KBM-7 (cell line): ENCODE data around the gene LPIN2.
"Not testable (repeated sequence)": the region's sequence is repeated elsewhere in the genome, so short reads cannot be mapped to it uniquely, and the experiment has no call there.

Experiments used
- DNase-seq: peaks from one replicate; pipeline ENCODE4 v3.0.0-alpha.2; 2015
- in situ Hi-C: fragments of 300-500 bp; cut with MboI; formaldehyde crosslinking; loops from 2 replicates; pipeline ENCODE4 v1.14.3; 2020; ENCODE audit warnings: low sequenced_read_pairs, low pct_unique_long_range_greater_than_20kb, mixed read lengths

The LPIN2 gene

GRCh38 chr18:3046216-3046808, 33.4 kb upstream of the LPIN2 start:
- in situ Hi-C loops: no loop called here
- no peak for DNase-seq

- DNase-seq: peak; percentile 64
- in situ Hi-C loops: no loop called here
Measured at GRCh38 chr18:3044931-3045698, 32.2 kb upstream of the LPIN2 start.

GRCh38 chr18:3042379-3042778, 29.4 kb upstream of the LPIN2 start:
- DNase-seq: no peak
- in situ Hi-C loops: no loop called here

- in situ Hi-C loops: no loop called here
- peak; percentile 18 for DNase-seq
Measured at GRCh38 chr18:3041843-3042242, 28.9 kb upstream of the LPIN2 start.

GRCh38 chr18:3040881-3041280, 27.9 kb upstream of the LPIN2 start:
- no peak for DNase-seq
- in situ Hi-C loops: no loop called here

GRCh38 chr18:3040173-3040572, 27.2 kb upstream of the LPIN2 start:
- no peak for DNase-seq
- in situ Hi-C loops: no loop called here

GRCh38 chr18:3037423-3037915, 24.5 kb upstream of the LPIN2 start:
- DNase-seq: peak; percentile 59
- in situ Hi-C loops: no loop called here

- in situ Hi-C loops: no loop called here
- DNase-seq: no peak
Measured at GRCh38 chr18:3036108-3036507, 23.2 kb upstream of the LPIN2 start.

GRCh38 chr18:3035635-3036034, 22.7 kb upstream of the LPIN2 start:
- in situ Hi-C loops: no loop called here
- no peak for DNase-seq

- no peak for DNase-seq
- in situ Hi-C loops: no loop called here
Measured at GRCh38 chr18:3032721-3033120, 19.8 kb upstream of the LPIN2 start.

- in situ Hi-C loops: no loop called here
- peak; percentile 47 for DNase-seq
Measured at GRCh38 chr18:3029215-3029952, 16.4 kb upstream of the LPIN2 start.

GRCh38 chr18:3028115-3028514, 15.2 kb upstream of the LPIN2 start:
- in situ Hi-C loops, DNase-seq: not testable (repeated sequence)

GRCh38 chr18:3027370-3027891, 14.5 kb upstream of the LPIN2 start:
- in situ Hi-C loops: no loop called here
- no peak for DNase-seq

- DNase-seq: no peak
- in situ Hi-C loops: no loop called here
Measured at GRCh38 chr18:3025544-3025943, 12.6 kb upstream of the LPIN2 start.

GRCh38 chr18:3023603-3024002, 10.7 kb upstream of the LPIN2 start:
- in situ Hi-C loops, DNase-seq: not testable (repeated sequence)

- in situ Hi-C loops: no loop called here
- DNase-seq: peak; percentile 91
Measured at GRCh38 chr18:3016585-3017297, 3.8 kb upstream of the LPIN2 start.

- no peak for DNase-seq
- in situ Hi-C loops: no loop called here
Measured at GRCh38 chr18:3015851-3016250, 2.9 kb upstream of the LPIN2 start.

GRCh38 chr18:3015204-3015592, 2.3 kb upstream of the LPIN2 start:
- in situ Hi-C loops: no loop called here
- no peak for DNase-seq

GRCh38 chr18:3014503-3015203, 1.7 kb upstream of the LPIN2 start:
- DNase-seq: peak; percentile 53
- in situ Hi-C loops: no loop called here
